A549 (cell line): ENCODE measurements around the gene FMNL3. TPM values are rescaled to one million over a fixed set of nuclear protein-coding genes. Genes with fewer than 3 reads are reported as not detected.

Source experiments
- ATAC-seq, 2 experiments: fragments of 200-7000 bp in 1 of 2; fragments of >200 bp in 1 of 2; cut with Nextera tagmentation in 1 of 2; cut with Tn5 transposase in 1 of 2; 3 replicates each; pipeline versions ENCODE4 v1.8.0 to v1.9.1; 2018 to 2020; ENCODE audit warnings: mild to moderate bottlenecking in 1 of 2, moderate library complexity in 1 of 2
- CTCF ChIA-PET: fragments of 300-600 bp; sonication (Branson Sonifier 250); formaldehyde crosslinking; extraction: SDS; loops from one replicate; lab custom pipeline; 2021; ENCODE audit warnings: antibody characterized with exemption, inconsistent platforms; lab: Yijun Ruan, JAX
- POLR2A ChIA-PET: fragments of 350-600 bp; formaldehyde crosslinking; extraction: SDS; loops from one replicate; lab custom pipeline; 2021; ENCODE audit warnings: antibody characterized with exemption, inconsistent platforms; lab: Yijun Ruan, JAX
- DNase-seq, 2 experiments: peaks; one replicate each; pipeline versions ENCODE4 v3.0.0 to v3.0.0-alpha.2; 2011 to 2016; ENCODE audit warnings: low read depth in 1 of 2, low spot score in 1 of 2
- FAIRE-seq: peaks from 2 replicates; lab custom pipeline; 2011; peaks lifted over from hg19 to GRCh38; lab: Jason Lieb, UNC
- H3K27ac ChIP-seq, 2 experiments: fragments of >200 bp; sonication (Bioruptor Twin); formaldehyde crosslinking; 3 replicates each; pipeline ENCODE4 v1.5.1; 2016 to 2017
- H3K4me1 ChIP-seq: fragments of >200 bp; sonication (Bioruptor Twin); formaldehyde crosslinking; 3 replicates; pipeline ENCODE4 v1.6.1; 2016
- H3K4me2 ChIP-seq: fragments of >200 bp; sonication (Bioruptor Twin); formaldehyde crosslinking; 3 replicates; pipeline ENCODE4 v1.6.1; 2016
- H3K4me3 ChIP-seq: fragments of >200 bp; sonication (Bioruptor Twin); formaldehyde crosslinking; 3 replicates; pipeline ENCODE4 v1.5.1; 2016
- H3K9me3 ChIP-seq: fragments of >200 bp; sonication (Bioruptor Twin); formaldehyde crosslinking; 3 replicates; pipeline ENCODE4 v1.6.1; 2016
- ATOH8 ChIP-seq: fragments of 250-450 bp; sonication (Bioruptor Pico); IDR thresholded peaks from 2 replicates; pipeline ENCODE4 v1.5.0; 2020; ENCODE audit warnings: low read depth, mild to moderate bottlenecking, moderate library complexity
- CBX8 ChIP-seq: fragments of 200-600 bp; sonication (generic); IDR thresholded peaks from 2 replicates; pipeline ENCODE4 v1.6.1; 2016
- E2F6 ChIP-seq: IDR thresholded peaks from 2 replicates; pipeline ENCODE4 v1.6.1; 2012; ENCODE audit warnings: low read depth, borderline replicate concordance
- EP300 ChIP-seq, 2 experiments: fragments of >200 bp; sonication (Bioruptor Twin); formaldehyde crosslinking; IDR thresholded peaks; 2 replicates in 1 of 2; 3 replicates in 1 of 2; pipeline ENCODE4 v1.6.1; 2016 to 2017
- FOSB ChIP-seq: fragments of 250-450 bp; sonication (Bioruptor Pico); IDR thresholded peaks from 2 replicates; pipeline ENCODE4 v1.5.0; 2020; ENCODE audit warnings: mild to moderate bottlenecking, moderate library complexity
- FOSL2 ChIP-seq, 2 experiments: fragments of 450-650 bp in 1 of 2; fragments of >200 bp in 1 of 2; sonication (Bioruptor Twin) in 1 of 2; formaldehyde crosslinking; IDR thresholded peaks; 2 replicates each; pipeline versions ENCODE4 v1.5.0 to v1.6.1; 2016 to 2020; ENCODE audit warnings: mild to moderate bottlenecking in 1 of 2, moderate library complexity in 1 of 2
- HDAC2 ChIP-seq: fragments of 200-600 bp; sonication (generic); IDR thresholded peaks from 2 replicates; pipeline ENCODE4 v1.6.1; 2016
- HES2 ChIP-seq: fragments of >200 bp; sonication (Bioruptor Twin); formaldehyde crosslinking; IDR thresholded peaks from 2 replicates; pipeline ENCODE4 v1.6.1; 2016
- HMGXB4 ChIP-seq: fragments of 250-450 bp; sonication (Bioruptor Pico); IDR thresholded peaks from 2 replicates; pipeline ENCODE4 v1.5.0; 2021; ENCODE audit warnings: mild to moderate bottlenecking, moderate library complexity, borderline replicate concordance
- JUN ChIP-seq, 2 experiments: fragments of >200 bp; sonication (Bioruptor Twin); formaldehyde crosslinking; IDR thresholded peaks; 2 replicates in 1 of 2; 3 replicates in 1 of 2; pipeline ENCODE4 v1.6.1; 2016 to 2017
- JUNB ChIP-seq: fragments of >200 bp; sonication (Bioruptor Twin); formaldehyde crosslinking; IDR thresholded peaks from 2 replicates; pipeline ENCODE4 v1.6.1; 2016
- KDM1A ChIP-seq: fragments of 200-600 bp; sonication (generic); IDR thresholded peaks from 2 replicates; pipeline ENCODE4 v1.6.1; 2016; ENCODE audit warnings: low read depth, mild to moderate bottlenecking
- MYC ChIP-seq: IDR thresholded peaks from 2 replicates; pipeline ENCODE4 v1.6.1; 2012; ENCODE audit warnings: mild to moderate bottlenecking, inconsistent platforms, low read length, improper control_type of control experiment, borderline replicate concordance
- PBX3 ChIP-seq: IDR thresholded peaks from 2 replicates; pipeline ENCODE4 v1.6.1; 2012
- RARB ChIP-seq: fragments of 250-450 bp; sonication (Bioruptor Pico); IDR thresholded peaks from 2 replicates; pipeline ENCODE4 v1.8.0; 2021; ENCODE audit warnings: mild to moderate bottlenecking, moderate library complexity
- REST ChIP-seq: fragments of 200-600 bp; sonication (generic); IDR thresholded peaks from 2 replicates; pipeline ENCODE4 v1.6.1; 2016; ENCODE audit warnings: antibody characterized with exemption, mild to moderate bottlenecking, moderate library complexity
- RFX5 ChIP-seq: fragments of 450-650 bp; IDR thresholded peaks from 2 replicates; pipeline ENCODE4 v1.7.1; 2014; ENCODE audit warnings: antibody characterized with exemption, mild to moderate bottlenecking, moderate library complexity
- SREBF2 ChIP-seq: fragments of 450-650 bp; IDR thresholded peaks from 2 replicates; pipeline ENCODE4 v1.6.1; 2014; ENCODE audit warnings: mild to moderate bottlenecking, moderate library complexity
- ZFP36 ChIP-seq: fragments of 450-650 bp; IDR thresholded peaks from 2 replicates; pipeline ENCODE4 v1.6.1; 2014; ENCODE audit warnings: borderline replicate concordance; ENCODE audit not compliant: partially characterized antibody
- ZSCAN20 ChIP-seq: fragments of 250-450 bp; sonication (Bioruptor Pico); IDR thresholded peaks from 2 replicates; pipeline ENCODE4 v1.8.0; 2022; ENCODE audit warnings: mild to moderate bottlenecking, moderate library complexity
- WGBS: methylation state at CpG from one replicate; pipeline ENCODE4 v1.1.6; 2017; ENCODE audit errors: missing lambda C conversion rate; 5-methylcytosine and 5-hydroxymethylcytosine counted together
- polyA plus RNA-seq, 4 experiments: library from polyadenylated mRNA; depleted of rRNA in 3 of 4; stranded (reverse); fragments of >200 nt; fragmentation: RNase III in 1 of 4; extraction: RNeasy Plus Mini Kit Qiagen cat#74134 plus additional on column Dnase treatment in 1 of 4; gene quantifications; 2 replicates in 3 of 4; 3 replicates in 1 of 4; pipeline ENCODE4 v1.2.3, GENCODE V29; 2011 to 2017

Gene FMNL3
- polyA plus RNA-seq, 2 of the 4 experiments (the other 2 are of a cell fraction), result 1.7 TPM

DNA sequence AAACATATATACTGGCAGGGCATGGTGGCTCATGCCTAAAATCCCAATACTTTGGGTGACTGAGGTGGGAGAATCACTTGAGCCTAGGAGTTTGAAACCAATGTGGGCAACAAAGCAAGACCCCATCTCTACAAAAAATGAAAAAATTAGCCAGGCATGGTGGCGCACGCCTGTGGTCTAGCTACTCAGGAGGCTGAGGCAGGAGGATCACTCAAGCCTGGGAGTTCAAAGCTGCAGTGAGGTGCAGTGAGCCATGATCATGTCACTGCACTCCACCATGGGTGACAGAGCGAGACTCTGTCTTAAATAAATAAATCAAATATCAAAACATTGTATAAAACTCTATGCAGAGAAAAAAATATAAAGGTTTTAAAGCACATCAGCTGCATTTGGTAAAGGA lies 5.2 kb downstream of the FMNL3 start:
- Histone ChIP-seq H3K4me1 (0 out of 3 replicates have a peak, but pooled peaks cover 6% of the 10 kb centered on the region), H3K9me3 (no peaks in the 10 kb centered on the region), H3K27ac (no peak overlapping the region), H3K4me3 (no peak overlapping the region), H3K4me2 (no peak overlapping the region)
- 85% methylated on average over 3 of the region's 3 CpGs for WGBS
- DNase-seq (no peak), FAIRE-seq (no peak), ATAC-seq (no peak)
- TF ChIP-seq HMGXB4, result no peak
- no peak for TF ChIP-seq HDAC2
- TF ChIP-seq FOSB (CRISPR knock-in tag), result no peak
- TF ChIP-seq SREBF2, result no peak
- TF ChIP-seq HES2, result no peak
- no peak for TF ChIP-seq ATOH8 (CRISPR knock-in tag)
- no peak for TF ChIP-seq JUNB
- no peak for TF ChIP-seq RFX5
- no peak for TF ChIP-seq CBX8
- TF ChIP-seq ZSCAN20 (CRISPR knock-in tag), result no peak
- TF ChIP-seq ZFP36, result no peak
- no peak for TF ChIP-seq MYC
- TF ChIP-seq JUN (IDR thresholded peaks at IDR 0.05), result no peak
- no peak for TF ChIP-seq EP300 (IDR thresholded peaks at IDR 0.05)
- TF ChIP-seq PBX3, result no peak
- no peak for TF ChIP-seq REST
- TF ChIP-seq FOSL2 (IDR thresholded peaks at IDR 0.05), result no peak
- no peak for TF ChIP-seq FOSL2 (CRISPR knock-in tag; IDR thresholded peaks at IDR 0.05)
- no peak for TF ChIP-seq E2F6
- no peak for TF ChIP-seq RARB
- TF ChIP-seq KDM1A, result no peak
- CTCF ChIA-PET, result interaction anchor here (1.4 to 18.6 kb wide), 3 partner anchors 59 to 72 kb away, joined by 3 to 260 read pairs (median 4); no protein-coding TSS in a partner anchor
- POLR2A ChIA-PET, result no interaction called here
